CD4-positive, alpha-beta T cell treated with Interleukin-21 for 1 hour (primary cell): ENCODE data around the gene TACR3.
"Not testable (repeated sequence)": the region's sequence is repeated elsewhere in the genome, so short reads cannot be mapped to it uniquely, and the experiment has no call there.

Experiments
- DNase-seq: peaks from one replicate; pipeline ENCODE4 v3.0.0-alpha.2; 2020

The TACR3 gene, protein sequence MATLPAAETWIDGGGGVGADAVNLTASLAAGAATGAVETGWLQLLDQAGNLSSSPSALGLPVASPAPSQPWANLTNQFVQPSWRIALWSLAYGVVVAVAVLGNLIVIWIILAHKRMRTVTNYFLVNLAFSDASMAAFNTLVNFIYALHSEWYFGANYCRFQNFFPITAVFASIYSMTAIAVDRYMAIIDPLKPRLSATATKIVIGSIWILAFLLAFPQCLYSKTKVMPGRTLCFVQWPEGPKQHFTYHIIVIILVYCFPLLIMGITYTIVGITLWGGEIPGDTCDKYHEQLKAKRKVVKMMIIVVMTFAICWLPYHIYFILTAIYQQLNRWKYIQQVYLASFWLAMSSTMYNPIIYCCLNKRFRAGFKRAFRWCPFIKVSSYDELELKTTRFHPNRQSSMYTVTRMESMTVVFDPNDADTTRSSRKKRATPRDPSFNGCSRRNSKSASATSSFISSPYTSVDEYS

DNA sequence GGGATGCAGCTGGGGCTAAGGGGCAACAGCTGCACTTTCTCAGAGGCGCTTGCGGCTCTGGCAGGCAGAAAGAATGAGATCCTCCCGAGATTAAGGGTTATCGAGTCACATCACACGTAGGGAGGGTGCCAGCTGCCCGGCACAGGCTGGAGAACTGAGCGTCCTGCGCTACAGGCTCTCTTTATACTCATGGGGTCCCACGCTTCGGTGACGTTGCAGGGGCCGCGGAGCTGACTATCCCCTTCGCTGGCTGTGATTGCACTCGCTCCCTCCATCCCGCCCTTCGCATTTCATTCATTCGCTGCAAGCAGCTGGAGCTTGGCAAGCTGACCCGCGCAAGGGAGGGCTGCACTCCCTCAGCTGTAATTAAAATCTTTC lies at the start of gene TACR3:
Gene TACR3 (minus strand): TSS at position 156 of the 378 bp plus-strand sequence. CDS start 310 bp downstream, outside the sequence.
- no peak for DNase-seq

DNA sequence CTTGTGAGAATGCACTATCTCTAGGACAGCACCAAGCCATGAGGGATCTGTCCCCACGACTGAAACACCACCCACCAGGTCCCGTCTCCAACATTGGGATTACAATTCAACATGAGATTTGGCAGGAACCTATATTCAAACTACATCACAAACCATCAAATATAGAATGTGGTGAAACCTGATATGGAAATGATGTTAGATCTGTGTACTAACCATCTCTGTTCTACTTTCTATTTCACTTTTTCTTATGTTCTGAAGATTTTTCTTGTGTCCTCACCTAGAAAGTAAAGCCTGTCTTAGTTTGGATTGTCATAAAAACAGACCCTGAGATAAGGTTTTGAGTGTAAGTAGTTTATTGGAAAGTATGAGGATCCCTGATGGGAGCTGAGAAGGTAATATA lies 37.8 kb upstream of the TACR3 start:
- DNase-seq = no peak

- DNase-seq = no peak
These were observed 37.0 kb upstream of the TACR3 start for GRCh38 chr4:103756741-103757140.

GRCh38 chr4:103754844-103755243 lies 35.1 kb upstream of the TACR3 start:
- DNase-seq = no peak

DNA sequence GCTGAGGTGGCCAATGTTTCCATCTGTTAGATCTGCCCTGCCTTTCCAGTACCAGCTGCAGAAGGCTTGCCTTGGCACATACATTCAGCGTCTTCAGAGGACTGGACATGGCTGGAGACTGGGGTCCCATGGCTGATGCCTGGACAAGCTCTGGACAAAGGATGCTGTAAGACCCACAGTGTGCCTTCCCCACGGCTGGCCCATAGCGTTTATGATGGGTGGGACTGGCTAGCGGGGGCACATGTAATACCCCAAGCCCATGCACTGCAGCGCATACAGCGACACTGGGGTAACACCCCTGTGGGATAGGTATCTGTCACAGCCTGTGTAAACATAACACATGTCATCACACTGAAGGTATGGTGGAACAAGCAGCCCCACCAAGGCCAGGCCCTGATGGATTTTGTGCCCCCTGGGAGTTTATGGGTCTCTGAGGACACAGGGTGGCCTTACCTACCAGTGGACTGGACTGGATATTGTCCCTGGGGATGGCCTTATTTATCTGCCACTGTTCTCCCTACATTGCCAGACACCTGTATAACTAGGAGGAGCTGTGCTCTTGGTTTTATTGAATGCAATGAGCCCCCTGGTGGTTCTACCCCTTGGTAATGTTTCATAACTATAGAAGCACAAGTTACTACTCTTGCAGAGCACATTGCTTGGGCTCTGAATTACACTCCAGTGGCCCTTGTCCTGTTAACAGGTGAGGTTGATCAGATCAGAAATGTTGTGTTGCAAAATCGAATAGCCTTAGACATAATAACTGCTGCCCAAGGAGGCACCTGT lies 34.3 kb upstream of the TACR3 start:
- no peak for DNase-seq

DNA sequence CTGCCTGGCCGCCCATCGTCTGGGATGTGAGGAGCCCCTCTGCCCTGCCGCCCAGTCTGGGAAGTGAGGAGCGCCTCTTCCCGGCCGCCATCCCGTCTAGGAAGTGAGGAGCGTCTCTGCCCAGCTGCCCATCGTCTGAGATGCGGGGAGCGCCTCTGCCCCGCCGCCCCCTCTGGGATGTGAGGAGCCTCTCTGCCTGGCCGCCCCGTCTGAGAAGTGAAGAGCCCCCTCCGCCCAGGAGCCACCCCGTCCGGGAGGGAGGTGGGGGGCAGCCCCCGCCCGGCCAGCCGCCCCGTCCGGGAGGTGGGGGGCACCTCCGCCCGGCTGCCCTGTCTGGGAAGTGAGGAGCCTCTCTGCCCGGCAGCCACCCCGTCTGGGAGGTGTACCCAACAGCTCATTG lies 3.4 kb upstream of the TACR3 start:
- DNase-seq = not testable (repeated sequence)

DNA sequence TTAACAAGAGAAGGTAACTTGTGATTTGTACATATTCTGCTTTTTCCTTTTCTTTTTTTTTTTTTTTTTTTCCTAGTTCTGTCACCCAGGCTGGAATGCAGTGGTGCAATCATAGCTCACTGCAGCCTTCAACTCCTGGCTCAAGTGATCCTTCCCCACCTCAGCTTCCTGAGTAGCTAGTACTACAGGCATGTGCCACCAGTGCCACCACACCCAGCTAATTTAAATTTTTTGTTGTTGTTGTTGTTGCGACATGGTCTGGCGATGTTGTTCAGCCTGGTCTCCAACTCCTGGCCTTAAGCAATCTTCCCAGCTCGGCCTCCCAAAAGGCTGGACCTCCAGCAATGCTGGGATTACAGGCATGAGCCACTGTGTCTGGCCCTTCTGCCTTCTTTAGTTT lies 1.5 kb upstream of the TACR3 start:
- no peak for DNase-seq

DNA sequence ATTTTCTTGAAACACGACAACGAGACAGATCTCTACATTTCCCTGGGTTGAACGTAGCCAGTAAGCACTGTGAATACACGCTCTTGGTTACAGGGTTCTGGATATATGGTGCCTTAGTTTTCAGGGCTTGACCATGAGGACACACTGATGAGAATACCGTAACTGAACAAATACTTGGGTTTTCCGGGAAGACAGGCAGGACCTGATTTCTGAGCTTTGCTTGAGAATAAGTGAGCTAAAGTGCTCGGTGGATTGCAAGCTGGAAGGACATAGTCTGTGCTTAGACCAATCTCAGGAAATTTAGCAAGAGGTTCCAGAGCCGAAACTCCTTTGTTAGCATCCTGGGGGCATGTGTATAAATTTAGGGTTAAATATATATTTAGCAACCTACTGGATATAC lies 876 bp upstream of the TACR3 start:
- no peak for DNase-seq

DNA sequence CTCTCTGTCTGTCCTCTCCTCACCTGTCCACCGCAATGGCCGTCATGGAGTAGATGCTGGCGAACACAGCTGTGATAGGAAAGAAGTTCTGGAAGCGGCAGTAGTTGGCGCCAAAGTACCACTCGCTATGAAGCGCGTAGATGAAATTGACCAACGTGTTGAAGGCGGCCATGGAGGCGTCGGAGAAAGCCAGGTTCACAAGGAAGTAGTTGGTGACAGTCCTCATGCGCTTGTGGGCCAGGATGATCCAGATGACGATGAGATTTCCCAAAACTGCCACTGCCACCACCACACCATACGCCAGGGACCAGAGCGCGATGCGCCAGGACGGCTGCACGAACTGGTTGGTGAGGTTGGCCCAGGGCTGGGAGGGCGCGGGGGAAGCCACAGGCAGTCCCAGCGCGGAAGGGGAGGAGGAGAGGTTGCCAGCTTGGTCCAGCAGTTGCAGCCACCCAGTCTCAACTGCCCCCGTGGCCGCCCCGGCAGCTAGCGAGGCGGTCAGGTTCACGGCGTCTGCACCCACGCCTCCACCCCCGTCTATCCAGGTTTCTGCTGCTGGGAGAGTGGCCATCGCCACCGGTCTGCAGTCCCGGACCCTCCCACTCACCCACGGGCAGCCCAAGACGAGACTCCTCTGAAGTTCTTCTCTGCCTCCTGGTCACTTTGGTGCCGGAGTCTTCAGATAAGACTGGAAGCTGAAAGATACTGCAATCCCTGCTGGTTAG lies 518 bp downstream of the TACR3 start:
- DNase-seq = no peak

- DNase-seq = no peak
These were observed 27.2 kb downstream of the TACR3 start for GRCh38 chr4:103692615-103693014.

DNA sequence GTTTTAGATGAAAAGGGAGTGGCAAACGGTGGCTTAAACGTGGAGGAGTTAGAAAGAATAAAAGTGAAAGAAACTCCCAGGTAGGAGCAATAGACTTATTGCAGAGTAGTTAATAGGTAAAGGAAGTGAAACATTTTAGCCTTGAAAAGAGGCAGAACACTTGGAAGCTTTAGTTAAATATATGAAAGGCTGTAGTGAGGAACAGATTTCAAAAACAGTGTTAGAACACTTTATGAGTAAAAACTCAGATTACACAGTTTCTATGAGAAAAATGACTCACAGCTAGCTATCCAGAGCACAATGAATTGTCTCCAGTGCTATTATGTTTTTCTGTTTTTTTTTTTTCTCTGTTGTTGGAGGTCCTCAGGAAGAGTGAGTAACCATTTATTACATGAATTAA lies 45.8 kb downstream of the TACR3 start:
- DNase-seq = no peak

DNA sequence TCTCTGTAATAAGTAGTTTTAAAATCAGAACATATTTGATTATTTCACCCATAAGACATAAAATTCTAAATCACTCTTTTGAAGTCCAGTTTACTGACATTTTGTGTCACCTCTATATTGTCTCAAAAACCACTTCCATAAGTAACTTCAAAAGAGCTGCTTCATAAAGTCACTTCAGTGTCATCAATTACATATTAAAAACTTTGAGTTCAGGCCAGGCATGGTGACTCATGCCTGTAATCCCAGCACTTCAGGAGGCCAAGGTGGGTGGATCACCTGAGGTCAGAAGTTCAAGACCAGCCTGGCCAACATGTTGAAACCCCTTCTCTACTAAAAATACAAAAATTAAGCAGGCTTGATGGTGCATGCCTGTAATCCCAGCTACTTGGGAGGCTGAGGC lies 53.0 kb downstream of the TACR3 start:
- not testable (repeated sequence) for DNase-seq

- no peak for DNase-seq
These were observed 55.2 kb downstream of the TACR3 start for GRCh38 chr4:103664436-103665075.

GRCh38 chr4:103648541-103648940 lies 71.2 kb downstream of the TACR3 start:
- DNase-seq = no peak

- no peak for DNase-seq
These were observed 73.8 kb downstream of the TACR3 start for GRCh38 chr4:103645991-103646390.

DNA sequence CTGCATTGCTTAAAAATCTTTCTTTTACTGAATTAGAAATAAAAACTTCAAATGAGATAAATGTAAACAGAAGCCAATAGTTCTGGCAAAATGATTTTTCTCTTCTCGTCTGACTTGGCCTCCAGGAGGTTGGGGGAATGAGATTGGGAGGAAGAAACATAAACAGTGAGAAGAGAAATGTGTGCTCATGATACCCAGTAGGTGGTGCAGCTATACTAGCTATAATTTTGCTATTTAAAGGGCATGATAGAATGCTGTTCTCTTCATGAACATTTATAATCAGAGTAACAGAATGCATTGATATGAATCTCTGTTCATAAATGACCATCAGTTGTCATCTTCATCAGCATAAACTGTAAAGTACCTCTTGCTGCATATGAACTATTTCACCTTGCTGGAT lies 85.5 kb downstream of the TACR3 start:
- no peak for DNase-seq

DNA sequence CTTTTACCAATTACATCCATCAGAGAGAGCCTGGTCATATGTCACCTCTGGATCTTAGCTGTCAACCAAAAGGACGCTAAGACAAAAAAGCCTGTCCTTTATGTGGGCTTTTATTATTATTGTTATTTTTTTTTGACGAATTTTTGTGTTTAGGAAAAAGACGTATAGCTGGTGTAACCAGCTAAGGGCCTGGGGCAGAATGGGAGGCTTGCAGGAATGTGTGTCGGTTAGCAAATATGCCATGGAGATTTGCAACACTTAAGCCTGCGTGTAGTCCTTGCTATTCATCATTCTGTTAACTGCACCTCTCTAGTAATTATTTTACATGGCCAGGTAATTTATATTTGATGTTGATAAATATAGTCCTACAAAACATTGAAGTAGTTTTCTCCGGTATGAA lies 93.5 kb downstream of the TACR3 start:
- DNase-seq = no peak

DNA sequence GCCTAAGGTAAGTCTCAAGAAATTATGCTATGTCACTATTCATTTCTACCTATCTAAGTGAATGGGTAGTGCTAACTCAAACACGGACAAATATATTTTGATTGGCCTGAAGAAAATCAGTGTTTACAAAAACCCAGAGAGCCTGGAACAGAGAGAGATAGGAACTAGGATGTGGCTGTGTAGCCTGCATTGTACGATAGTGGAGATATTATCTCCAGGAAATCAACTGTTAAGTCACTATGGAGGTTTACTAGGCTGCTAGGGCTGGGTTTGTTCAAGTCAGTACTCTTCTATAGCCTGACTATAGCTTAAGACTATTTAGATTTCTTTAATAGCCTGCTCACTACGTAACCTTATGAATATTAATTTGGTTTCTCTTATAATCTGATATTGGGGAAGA lies 127.9 kb downstream of the TACR3 start:
- no peak for DNase-seq

- DNase-seq = no peak
These were observed 152.2 kb downstream of the TACR3 start for GRCh38 chr4:103567591-103567990.

DNA sequence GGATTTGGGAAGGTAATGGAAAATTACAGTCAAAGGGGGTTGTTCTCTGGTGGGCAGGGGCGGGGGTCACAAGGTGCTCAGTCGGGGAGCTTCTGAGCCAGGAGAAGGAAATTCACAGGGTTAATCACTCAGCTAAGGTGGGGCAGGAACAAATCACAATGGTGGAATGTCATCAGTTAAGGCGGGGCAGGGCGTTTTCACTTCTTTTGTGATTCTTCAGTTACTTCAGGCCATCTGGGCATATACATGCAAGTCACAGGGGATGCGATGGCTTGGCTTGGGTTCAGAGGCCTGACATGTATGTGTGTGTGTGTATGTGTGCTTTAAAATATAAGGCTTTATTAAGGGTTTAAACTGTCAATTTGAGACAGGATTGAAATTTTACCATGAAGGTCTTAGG lies 160.6 kb downstream of the TACR3 start:
- DNase-seq = not testable (repeated sequence)
